Duodenal mucosa (tissue), 2 donors: ENCODE results near the gene SYPL2.
"Not testable (repeated sequence)": the region's sequence is repeated elsewhere in the genome, so short reads cannot be mapped to it uniquely, and the experiment has no call there.

Experiments used
- H3K27ac ChIP-seq: one replicate; pipeline ENCODE4 v1.7.0; 2013; ENCODE audit warnings: low read depth, low read length
- H3K27me3 ChIP-seq, 2 donors: one replicate each; pipeline ENCODE4 v1.7.0; 2013; ENCODE audit warnings: low read length in 2 of 2, control low read depth in 1 of 2; ENCODE audit not compliant: insufficient read depth in 2 of 2, control insufficient read depth in 1 of 2
- H3K36me3 ChIP-seq, 2 donors: one replicate each; pipeline ENCODE4 v1.7.0; 2013; ENCODE audit warnings: low read length in 2 of 2, control low read depth in 1 of 2; ENCODE audit not compliant: insufficient read depth in 2 of 2, control insufficient read depth in 1 of 2
- H3K4me1 ChIP-seq, 2 donors: one replicate each; pipeline ENCODE4 v1.7.0; 2013; ENCODE audit warnings: low read length in 2 of 2, control low read depth in 1 of 2; ENCODE audit not compliant: insufficient read depth in 2 of 2, control insufficient read depth in 1 of 2
- H3K4me3 ChIP-seq, 2 donors: one replicate each; pipeline ENCODE4 v1.7.0; 2013; ENCODE audit warnings: low read length in 2 of 2, low read depth in 1 of 2
- H3K9ac ChIP-seq, 2 donors: one replicate each; pipeline ENCODE4 v1.7.0; 2013; ENCODE audit warnings: low read length in 2 of 2, low read depth in 1 of 2
- H3K9me3 ChIP-seq, 2 donors: one replicate each; pipeline ENCODE4 v1.7.0; 2013; ENCODE audit warnings: low read length in 2 of 2, control low read depth in 1 of 2; ENCODE audit not compliant: control insufficient read depth in 1 of 2

The SYPL2 gene

GRCh38 chr1:109441069-109441468, 25.3 kb upstream of the SYPL2 start:
- Histone ChIP-seq H3K9me3 (no peaks in the 10 kb centered on the region), H3K27ac (no peak overlapping the region), H3K36me3 (no peaks in the 10 kb centered on the region), H3K4me3 (no peak overlapping the region), H3K4me1 (no peaks in the 10 kb centered on the region), H3K9ac (no peak overlapping the region), H3K27me3 (peaks cover 11 to 13% of the 10 kb centered on the region in 2 donors)

- no peak overlapping the region for H3K9ac ChIP-seq
- peaks cover 10 to 13% of the 10 kb centered on the region in 2 donors for H3K27me3 ChIP-seq
- no peaks in the 10 kb centered on the region for H3K36me3 ChIP-seq
- H3K27ac ChIP-seq = no peak overlapping the region
- no peak overlapping the region for H3K4me3 ChIP-seq
- H3K9me3 ChIP-seq = no peaks in the 10 kb centered on the region
- H3K4me1 ChIP-seq = no peaks in the 10 kb centered on the region
These were observed 22.9 kb upstream of the SYPL2 start for GRCh38 chr1:109443476-109443875.

DNA sequence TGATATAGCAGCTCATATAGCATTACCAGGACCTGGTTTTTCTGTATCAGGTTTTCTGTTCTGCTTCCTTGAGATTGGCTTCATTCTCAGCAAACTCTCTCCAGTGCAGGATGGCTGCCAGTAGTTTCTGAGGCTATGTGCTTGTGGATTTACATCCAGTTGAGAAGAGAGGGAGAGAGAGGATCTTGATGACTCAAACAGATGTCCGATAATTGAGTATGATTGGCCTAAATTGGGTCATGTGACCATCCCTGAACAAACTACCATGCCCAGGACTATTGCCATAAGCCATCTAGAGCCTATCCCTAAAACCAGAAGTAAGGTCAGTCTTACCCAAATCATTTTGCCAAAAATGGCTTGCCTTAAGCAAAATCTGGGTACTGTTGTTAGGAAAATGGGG, 22.0 kb upstream of the SYPL2 start:
- Histone ChIP-seq H3K27me3 (peaks cover 7 to 13% of the 10 kb centered on the region in 2 donors), H3K4me3 (no peak overlapping the region), H3K4me1 (no peaks in the 10 kb centered on the region), H3K9me3 (no peaks in the 10 kb centered on the region), H3K9ac (no peak overlapping the region), H3K27ac (no peak overlapping the region), H3K36me3 (no peaks in the 10 kb centered on the region)

DNA sequence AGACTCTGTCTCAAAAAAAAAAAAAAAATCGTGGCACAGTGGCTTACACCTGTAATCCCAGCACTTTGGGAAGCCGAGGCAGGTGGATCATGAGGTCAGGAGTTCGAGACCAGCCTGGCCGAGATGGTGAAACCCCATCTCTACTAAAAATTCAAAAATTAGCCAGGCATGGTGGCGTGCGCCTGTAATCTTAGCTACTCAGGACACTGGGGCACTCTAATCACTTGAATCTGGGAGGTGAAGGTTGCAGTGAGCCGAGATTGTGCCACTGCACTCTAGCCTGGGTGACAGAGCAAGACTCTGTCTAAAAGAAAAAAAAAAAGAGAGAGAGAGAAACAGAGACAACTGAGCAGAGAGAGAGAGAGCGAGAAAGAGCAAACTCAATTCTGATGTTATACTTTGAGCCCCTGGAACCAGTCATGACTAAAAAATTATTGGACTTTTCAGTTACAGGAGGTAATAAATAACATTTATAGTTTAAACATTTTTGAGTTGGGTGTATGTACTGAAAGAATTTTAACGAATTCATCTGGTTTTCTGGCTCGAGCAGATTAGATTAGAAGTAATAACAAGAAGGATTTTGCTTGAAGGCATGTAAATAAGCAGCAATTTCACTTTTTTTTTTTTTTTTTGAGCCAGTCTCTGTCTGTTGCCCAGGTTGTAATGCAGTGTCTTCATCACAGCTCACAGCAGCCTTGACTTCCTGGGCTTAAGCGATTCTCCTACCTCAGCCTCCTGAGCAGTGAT, 20.2 kb upstream of the SYPL2 start:
- not testable (repeated sequence) for H3K27ac ChIP-seq, H3K4me1 ChIP-seq, H3K36me3 ChIP-seq, H3K4me3 ChIP-seq, H3K9me3 ChIP-seq, H3K9ac ChIP-seq
- peaks cover 7 to 13% of the 10 kb centered on the region in 2 donors for H3K27me3 ChIP-seq

- Histone ChIP-seq H3K9me3 (no peaks in the 10 kb centered on the region), H3K4me1 (no peaks in the 10 kb centered on the region), H3K27ac (no peak overlapping the region), H3K36me3 (no peaks in the 10 kb centered on the region), H3K4me3 (no peak overlapping the region), H3K27me3 (peaks cover 4 to 6% of the 10 kb centered on the region in 2 donors), H3K9ac (no peak overlapping the region)
These were observed 18.8 kb upstream of the SYPL2 start for GRCh38 chr1:109447524-109447923.

- Histone ChIP-seq H3K4me3 (no peak overlapping the region), H3K27me3 (no peaks in the 10 kb centered on the region), H3K4me1 (no peaks in the 10 kb centered on the region), H3K9ac (no peak overlapping the region), H3K9me3 (peaks cover 2 to 9% of the 10 kb centered on the region in 2 donors), H3K27ac (no peak overlapping the region), H3K36me3 (no peaks in the 10 kb centered on the region)
These were observed 11.7 kb upstream of the SYPL2 start for GRCh38 chr1:109454497-109455133.

GRCh38 chr1:109457819-109458218, 8.5 kb upstream of the SYPL2 start:
- no peak overlapping the region for H3K27ac ChIP-seq
- H3K27me3 ChIP-seq = peaks cover 0 to 4% of the 10 kb centered on the region in 2 donors
- H3K4me3 ChIP-seq = no peak overlapping the region
- H3K4me1 ChIP-seq = no peaks in the 10 kb centered on the region
- H3K9ac ChIP-seq = no peak overlapping the region
- no peaks in the 10 kb centered on the region for H3K36me3 ChIP-seq
- H3K9me3 ChIP-seq = peaks cover 2 to 9% of the 10 kb centered on the region in 2 donors

DNA sequence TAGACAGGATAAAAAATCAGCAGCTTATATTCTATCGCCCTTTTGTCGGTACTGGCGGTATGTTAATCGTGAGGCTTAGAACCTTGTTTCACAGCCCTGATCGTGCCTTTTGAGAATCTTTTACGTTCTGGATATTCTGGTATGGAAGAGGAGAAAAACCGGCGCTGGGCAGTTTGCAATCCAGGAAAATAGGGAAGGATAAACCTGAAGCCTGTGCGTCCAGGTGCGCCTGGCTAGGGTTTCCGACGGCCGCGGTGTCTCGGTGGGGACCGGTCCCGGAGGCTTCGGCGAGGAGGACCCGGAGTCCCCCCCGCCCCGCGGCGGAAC, 258 bp upstream of the SYPL2 start:
- Histone ChIP-seq H3K9ac (no peak overlapping the region), H3K4me3 (peak overlapping the region; percentile 49 to 65), H3K9me3 (no peaks in the 10 kb centered on the region), H3K36me3 (no peaks in the 10 kb centered on the region), H3K27ac (peak overlapping the region; percentile 3), H3K4me1 (peaks cover 0 to 4% of the 10 kb centered on the region in 2 donors), H3K27me3 (peaks cover 49 to 67% of the 10 kb centered on the region in 2 donors)

DNA sequence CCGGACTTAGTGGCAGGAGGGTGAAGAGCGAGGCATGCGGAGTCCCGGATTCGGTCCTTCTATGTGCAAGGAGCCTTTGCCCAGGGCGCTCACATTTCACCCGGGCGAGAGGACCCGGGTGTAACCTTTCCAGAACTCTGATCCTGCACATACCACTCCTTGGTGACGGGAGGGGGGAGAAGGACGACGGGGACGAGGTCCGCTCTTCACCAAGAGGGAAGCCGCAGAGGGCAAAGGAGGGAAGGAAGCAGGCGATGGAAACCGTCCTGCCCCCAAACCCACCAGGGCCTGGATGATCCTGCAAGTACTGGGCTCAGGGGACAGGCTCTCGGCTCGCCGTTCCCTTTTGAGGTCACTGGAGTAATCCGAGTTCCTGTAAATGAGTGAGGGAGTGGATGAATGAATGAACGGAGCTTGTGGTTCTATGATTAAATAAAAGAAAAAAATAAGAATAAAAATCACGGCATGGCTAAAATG, 993 bp downstream of the SYPL2 start:
- H3K9me3 ChIP-seq = no peaks in the 10 kb centered on the region
- H3K36me3 ChIP-seq = no peaks in the 10 kb centered on the region
- peaks cover 0 to 4% of the 10 kb centered on the region in 2 donors for H3K4me1 ChIP-seq
- H3K4me3 ChIP-seq = no peak overlapping the region
- no peak overlapping the region for H3K9ac ChIP-seq
- peaks cover 51 to 67% of the 10 kb centered on the region in 2 donors for H3K27me3 ChIP-seq
- no peak overlapping the region for H3K27ac ChIP-seq

GRCh38 chr1:109468061-109468460, 1.7 kb downstream of the SYPL2 start:
- H3K27me3 ChIP-seq = peaks cover 49 to 61% of the 10 kb centered on the region in 2 donors
- H3K9ac ChIP-seq = no peak overlapping the region
- no peaks in the 10 kb centered on the region for H3K9me3 ChIP-seq
- H3K36me3 ChIP-seq = no peaks in the 10 kb centered on the region
- peaks cover 0 to 4% of the 10 kb centered on the region in 2 donors for H3K4me1 ChIP-seq
- no peak overlapping the region for H3K27ac ChIP-seq
- H3K4me3 ChIP-seq = no peak overlapping the region
